Measurements from ENCODE around the gene PTPN13.
"Not testable (repeated sequence)": the region's sequence is repeated elsewhere in the genome, so short reads cannot be mapped to it uniquely, and the experiment has no call there.

The PTPN13 gene

DNA sequence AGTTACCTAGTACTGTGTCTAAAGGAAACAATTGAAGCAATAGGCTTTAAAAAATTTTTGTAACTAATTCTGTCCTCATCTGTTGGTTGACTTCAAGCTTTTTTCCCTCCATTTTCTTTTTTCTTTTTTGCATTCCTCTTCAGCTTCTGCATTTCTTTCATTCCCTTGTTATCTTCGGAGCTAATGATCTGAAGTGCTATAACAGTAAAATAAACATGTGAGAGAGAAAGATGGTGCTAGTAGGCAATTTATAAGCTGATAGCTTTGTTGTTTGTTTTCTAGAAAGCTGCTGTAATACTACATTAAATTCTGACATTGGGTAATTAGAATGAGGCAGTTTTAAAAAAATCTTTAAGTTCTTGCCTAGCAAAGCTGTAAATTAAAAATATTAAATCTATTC, 37.1 kb downstream of the PTPN13 start:
- in situ Hi-C loops (cut with HindIII; ENCODE audit: low sequenced_read_pairs): no loop called here

DNA sequence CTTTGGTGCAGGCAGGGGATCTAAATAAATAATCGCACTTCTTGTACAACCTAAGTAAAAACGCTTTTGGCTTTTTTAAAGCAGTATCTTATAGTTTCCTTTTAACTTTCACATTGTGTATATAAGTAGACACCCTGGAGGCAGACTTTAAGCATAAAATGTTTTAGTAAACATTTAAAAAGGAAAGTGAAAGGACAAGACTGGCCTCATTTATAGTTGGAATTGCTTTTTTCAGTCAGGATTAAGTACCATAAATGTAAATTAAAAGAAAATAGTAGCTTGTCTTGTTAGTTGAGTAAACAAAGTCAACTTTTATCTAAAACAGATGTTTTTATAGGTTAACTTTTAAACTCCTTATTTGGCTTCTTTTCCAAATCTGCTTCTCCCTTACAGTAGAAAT, 39.7 kb downstream of the PTPN13 start:
- in situ Hi-C loops (cut with HindIII; ENCODE audit: low sequenced_read_pairs): no loop called here

DNA sequence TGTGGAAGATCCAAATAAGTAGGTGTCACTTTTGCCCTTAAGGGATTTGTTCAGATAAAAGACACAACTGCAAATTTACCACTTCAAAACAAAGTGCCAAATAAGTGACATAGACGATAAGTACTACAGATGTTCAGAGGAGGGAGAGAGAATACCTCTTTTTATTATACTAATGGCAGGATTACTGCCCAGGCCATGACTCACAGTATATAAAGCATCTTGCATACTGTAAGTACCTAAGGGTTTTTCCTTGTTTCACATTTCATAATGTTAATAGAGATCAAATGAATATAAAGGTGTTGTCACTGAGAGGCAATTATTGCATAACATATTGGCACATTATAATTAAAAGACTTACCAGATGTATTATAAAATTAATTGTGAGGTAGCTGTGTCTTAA, 46.4 kb downstream of the PTPN13 start:
- in situ Hi-C loops (cut with HindIII; ENCODE audit: low sequenced_read_pairs): no loop called here

DNA sequence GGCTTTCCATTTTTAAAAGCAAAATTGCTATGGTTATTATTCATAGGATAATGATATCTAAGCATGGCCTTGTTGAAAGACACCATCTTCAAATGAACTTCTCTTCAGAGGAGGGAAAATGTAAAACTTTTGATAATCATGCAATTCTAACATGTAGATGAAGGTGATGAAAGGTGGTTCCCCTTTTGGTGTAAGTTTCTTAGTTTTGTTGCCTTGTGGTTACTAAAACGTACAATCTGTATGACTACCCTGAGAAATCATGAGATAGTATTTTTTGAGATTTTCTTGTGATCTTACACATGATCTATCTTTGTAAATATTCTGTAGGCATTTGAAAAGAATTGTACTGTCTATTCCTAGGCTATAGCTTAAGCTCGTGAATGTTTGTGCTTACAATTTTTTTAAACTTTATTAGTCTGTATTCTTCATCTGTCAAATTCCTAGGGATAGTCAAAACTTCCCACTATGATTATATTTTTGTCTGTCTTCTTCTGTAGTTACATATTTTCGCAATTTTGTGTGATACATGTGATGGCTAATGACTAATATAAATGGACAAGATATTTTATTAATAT, 47.5 kb downstream of the PTPN13 start:
- in situ Hi-C loops (cut with HindIII; ENCODE audit: low sequenced_read_pairs): no loop called here

DNA sequence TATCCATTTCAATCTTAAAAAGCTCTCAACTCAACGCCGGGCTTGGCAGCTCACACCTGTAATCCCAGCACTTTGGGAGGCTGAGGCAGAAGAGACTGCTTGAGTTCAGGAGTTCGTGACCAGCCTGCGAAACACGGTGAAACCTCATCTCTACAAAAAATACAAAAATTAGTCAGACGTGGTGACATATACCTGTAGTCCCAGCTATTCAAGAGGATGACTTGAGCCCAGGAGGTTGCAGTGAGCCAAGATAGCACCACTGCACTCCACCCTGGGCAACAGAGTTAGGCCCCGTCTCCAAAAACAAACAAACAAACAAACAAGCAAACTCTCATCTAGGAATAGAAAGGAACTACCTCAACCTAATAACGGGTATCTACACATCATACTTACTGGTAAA, 50.8 kb downstream of the PTPN13 start:
- in situ Hi-C loops (cut with HindIII; ENCODE audit: low sequenced_read_pairs): no loop called here

DNA sequence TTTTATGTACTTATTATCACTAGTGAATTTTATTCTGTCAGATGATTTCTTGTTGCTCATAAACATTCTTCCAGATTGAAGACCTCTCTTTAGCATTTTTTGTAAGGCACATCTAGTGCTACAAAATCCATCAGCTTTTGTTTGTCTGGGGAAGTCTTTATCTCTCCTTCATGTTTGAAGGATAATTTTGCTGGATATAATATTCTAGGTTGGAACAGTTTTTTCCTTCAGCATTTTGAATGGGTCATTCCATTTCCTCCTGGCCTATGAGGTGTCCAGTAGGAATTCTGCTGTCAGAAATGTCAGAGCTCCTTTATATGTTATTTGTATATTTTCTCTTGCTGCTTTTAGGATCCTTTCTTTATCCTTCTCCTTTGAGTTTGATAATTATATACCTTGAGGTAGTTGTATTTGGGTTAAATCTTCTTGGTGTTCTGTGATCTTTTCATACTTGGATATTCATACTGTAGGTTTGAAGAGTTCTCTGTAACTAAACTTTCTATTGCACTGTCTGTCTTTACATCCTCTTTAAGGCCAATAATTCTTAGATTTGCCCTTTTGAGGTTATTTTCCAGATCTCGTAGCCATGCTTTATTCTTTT, 58.3 kb downstream of the PTPN13 start:
- in situ Hi-C loops (cut with HindIII; ENCODE audit: low sequenced_read_pairs): no loop called here

DNA sequence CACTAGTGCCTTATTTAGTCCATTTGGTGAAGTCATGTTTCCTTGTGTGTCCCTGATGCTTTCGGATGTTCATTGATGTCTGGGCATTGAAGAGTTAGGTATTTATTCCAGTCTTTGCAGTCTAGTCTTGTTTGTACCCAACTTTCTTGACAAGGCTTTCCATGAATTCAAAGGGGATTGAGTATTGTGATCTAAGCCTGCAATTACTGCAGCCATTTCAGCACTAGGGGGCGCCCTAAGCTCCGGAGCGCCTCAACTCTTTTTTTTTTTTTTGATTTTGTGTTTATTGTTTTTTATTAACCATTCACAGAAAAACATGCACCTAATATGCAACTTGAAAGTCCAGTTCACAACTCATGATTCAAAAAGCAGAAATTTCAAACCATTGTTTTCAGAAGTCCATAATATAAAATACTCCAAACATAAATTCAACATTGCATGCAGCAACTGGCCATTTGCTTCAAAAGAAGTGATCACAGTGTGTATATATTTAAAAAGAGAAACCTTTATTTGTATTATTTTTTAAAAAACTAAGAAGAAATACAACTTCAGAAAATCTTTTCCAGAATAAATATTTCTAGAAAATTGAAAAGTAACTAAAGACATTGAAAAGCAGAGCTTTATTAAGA, 59.2 kb downstream of the PTPN13 start:
- in situ Hi-C loops (cut with HindIII; ENCODE audit: low sequenced_read_pairs): no loop called here

DNA sequence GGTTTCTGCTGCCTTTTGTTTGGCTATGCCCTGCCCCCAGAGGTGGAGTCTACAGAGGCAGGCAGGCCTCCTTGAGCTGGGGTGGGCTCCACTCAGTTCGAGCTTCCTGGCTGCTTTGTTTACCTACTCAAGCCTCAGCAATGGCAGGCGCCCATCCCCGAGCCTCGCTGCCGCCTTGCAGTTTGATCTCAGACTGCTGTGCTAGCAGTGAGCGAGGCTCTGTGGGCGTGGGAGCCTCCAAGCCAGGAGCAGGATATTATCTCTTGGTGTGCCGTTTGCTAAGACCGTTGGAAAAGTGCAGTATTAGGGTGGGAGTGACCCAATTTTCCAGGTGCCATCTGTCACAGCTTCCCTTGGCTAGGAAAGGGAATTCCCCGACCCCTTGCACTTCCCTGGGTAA, 62.7 kb downstream of the PTPN13 start:
- in situ Hi-C loops (cut with HindIII; ENCODE audit: low sequenced_read_pairs): not testable (repeated sequence)

DNA sequence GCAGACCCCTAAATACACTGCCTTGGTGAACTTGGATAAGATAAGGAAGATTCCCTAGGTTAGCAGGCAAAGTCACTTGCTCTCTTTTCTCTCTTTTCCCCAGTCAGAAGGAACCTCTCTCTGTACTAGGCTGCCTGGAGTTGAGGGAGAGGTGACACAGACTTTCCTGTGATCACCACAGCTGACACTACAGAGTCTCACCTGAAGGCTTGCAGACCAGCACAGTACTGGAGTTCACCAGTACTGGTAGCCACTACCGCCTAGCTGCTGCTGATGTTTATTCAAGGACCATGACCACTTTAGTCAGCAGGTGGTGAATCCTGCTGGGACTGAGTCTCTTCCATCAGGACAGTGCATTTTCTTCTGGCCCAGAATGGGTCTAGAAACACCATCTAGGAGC, 63.3 kb downstream of the PTPN13 start:
- in situ Hi-C loops (cut with HindIII; ENCODE audit: low sequenced_read_pairs): no loop called here

DNA sequence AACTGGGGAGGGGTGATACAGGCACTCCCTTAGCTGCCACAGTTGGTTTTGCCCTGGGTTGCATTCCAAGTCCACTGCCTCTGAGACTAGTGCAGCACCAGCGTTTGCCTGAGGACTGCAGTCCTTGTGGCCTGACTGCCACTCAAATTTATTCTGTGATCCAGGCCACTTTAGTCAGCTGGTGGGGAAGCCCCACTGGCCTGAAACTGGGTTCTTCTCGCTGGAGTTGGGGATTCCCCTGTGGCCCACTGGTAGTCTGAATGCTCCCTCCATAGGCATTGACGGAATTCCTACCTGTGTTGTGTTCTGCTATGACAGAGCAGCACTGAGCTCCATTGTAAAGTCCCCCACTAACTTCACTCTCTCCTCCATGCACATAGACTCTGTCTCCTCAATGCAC, 63.8 kb downstream of the PTPN13 start:
- in situ Hi-C loops (cut with HindIII; ENCODE audit: low sequenced_read_pairs): no loop called here

DNA sequence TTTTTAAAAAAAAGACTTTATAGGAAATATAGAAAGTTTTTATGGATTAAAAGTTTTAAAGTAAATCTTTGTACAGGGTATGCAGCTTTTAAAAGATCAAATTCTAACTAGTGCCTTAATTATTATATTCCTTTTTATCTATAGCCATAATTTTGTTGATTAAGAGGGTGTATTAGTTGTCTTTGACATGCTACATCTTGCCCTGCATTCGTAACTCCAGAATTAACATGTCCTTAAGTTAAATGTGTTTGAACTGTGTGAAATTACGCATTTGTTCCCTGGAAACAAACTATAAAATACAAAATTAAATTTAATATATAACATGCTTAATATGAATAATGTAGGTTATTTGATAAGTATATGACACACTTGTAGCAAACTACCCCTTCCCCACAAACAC, 66.3 kb downstream of the PTPN13 start:
- in situ Hi-C loops (cut with HindIII; ENCODE audit: low sequenced_read_pairs): no loop called here

DNA sequence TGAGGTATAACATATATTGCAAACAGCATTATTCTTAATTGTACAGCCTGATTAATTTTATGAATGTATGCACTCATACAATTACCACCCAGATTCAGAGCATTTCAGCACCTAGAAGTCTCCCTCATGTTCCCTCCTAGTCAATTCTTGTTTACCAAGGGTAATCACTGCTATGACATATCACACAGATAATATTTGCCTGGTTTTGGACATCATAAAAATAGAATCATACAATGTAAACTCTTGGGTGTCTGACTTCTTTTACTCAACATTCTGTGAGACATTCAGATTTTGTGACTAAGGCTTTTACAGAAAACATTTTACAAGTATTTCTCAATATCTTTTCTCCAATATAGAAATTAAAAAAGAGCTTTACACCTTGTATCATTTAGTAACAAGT, 66.9 kb downstream of the PTPN13 start:
- in situ Hi-C loops (cut with HindIII; ENCODE audit: low sequenced_read_pairs): no loop called here

DNA sequence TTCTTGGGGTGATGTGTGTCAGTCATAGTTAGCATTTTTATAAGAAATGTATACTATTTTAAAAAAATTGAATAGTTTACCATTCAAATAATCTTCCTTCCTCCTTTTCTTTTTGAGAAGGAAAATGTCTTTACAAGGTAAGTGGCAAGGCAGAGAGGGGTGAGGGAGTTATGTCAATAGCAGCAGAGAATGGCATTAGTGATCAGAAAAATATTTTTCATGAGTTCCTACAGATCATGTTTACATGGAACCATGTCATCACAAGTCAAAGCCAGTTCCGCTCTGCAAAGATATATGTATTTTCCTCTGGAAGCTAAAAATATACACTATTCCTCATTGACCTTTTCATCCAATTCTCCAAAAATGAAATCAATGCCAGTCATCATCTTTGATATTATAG, 67.3 kb downstream of the PTPN13 start:
- in situ Hi-C loops (cut with HindIII; ENCODE audit: low sequenced_read_pairs): no loop called here

DNA sequence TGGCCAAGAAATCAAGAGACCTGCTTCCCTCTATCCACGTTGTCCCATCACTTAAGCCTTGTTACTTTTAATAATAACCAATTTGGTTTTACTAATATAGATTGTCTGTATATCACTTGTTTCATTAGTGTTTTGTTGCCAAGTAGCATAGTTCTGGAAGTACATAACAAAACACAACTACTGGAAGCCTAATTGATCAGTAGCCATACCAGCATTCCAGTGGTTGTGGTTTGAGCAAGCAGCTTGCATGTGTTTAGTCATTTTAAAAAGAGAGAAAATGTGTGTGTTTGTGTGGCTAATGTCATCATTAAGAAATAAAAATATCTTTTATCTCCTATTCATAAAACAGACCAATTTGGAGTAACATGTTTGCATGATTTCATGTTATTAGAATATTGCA, 70.8 kb downstream of the PTPN13 start:
- in situ Hi-C loops (cut with HindIII; ENCODE audit: low sequenced_read_pairs): no loop called here

DNA sequence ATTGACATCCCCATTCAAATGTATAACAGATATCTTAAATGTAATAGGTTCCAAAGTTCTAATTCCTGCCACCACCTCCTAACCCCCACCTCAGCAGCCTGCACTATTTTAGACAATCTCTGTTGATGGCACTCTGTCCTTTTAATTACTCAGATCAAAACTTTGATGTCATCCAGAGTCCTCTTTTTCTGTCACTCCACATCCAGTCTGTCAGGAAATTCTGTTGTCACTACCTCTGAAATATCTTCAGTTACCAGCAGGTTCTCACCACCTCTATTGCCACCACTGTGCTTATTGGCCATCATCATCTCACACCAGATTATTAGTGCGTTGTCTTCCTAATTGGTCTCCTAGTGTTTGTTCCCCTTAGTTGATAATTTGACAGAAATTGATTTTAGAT, 76.2 kb downstream of the PTPN13 start:
- in situ Hi-C loops (cut with HindIII; ENCODE audit: low sequenced_read_pairs): no loop called here

DNA sequence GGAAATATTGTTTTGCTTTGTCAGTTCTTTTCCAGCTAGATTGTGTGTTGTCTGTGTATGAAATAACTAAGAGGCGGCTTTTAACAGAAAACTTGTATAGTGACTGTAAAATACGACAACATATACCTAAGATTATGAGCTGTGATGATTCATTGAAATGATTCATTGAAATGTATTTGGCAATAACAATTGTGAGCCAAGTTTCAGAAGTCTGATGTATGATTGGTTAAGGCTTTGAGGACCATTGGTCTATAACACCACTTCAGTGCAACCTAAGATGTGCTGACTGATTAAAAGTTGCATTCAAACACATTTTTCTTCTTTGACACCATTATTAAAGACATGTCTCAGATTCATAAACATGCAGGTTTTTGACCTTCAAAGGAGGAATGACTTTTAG, 76.6 kb downstream of the PTPN13 start:
- in situ Hi-C loops (cut with HindIII; ENCODE audit: low sequenced_read_pairs): no loop called here

DNA sequence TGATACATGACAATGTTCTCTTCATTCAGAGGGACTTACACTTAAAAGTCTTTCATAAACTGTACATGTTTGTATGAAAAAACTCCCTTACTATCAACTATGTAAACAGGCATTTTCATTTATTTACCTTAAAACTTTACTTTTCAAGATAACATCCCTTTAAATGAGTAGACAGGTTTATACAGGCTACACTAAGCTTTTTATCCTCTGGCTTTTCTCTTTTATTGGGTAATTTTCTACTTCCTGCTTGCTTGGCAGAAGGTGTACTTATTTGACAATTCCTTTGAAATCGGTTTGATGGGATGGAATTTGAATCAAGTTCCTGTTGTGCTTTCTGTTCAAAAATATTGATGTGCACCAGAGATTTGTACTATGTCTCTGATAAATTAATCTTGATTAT, 81.4 kb downstream of the PTPN13 start:
- in situ Hi-C loops (cut with HindIII; ENCODE audit: low sequenced_read_pairs): no loop called here

DNA sequence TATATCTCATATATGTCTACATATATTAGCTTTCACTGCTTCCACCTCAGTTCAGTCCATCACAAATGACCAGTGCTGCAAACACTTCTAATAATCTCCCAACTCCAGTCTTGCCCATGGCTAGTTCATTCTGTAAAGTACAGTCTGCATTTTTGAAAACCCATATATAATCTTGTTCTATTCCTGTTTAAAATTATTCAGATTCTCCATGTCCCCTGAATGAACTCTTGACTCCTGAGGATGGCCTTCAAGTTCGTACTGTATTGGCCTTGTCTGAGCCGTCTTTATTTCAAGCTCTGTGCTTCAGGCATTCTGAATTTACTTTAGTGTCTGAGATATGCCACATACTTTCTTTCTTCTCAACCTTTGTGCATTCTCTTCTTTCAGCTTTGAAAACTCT, 84.7 kb downstream of the PTPN13 start:
- in situ Hi-C loops (cut with HindIII; ENCODE audit: low sequenced_read_pairs): no loop called here

DNA sequence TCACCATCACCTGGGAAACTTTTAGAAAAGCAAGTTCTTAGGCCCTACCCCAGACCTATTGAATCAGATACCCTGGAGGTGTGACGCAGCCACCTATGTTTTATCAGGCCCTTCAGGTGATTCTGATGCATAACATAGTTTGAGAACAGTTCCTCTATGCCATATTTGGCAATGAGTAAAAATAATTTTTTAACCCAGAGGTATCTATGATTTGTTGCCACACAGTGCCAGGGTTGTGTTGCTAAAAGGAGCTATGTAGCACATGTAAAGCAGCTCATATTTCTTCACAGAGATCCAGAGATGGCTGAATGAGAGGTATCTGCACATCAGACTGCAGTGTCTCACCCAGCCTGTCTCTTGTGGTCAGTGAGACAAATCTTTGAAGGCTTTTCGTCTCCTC, 85.3 kb downstream of the PTPN13 start:
- in situ Hi-C loops (cut with HindIII; ENCODE audit: low sequenced_read_pairs): no loop called here

DNA sequence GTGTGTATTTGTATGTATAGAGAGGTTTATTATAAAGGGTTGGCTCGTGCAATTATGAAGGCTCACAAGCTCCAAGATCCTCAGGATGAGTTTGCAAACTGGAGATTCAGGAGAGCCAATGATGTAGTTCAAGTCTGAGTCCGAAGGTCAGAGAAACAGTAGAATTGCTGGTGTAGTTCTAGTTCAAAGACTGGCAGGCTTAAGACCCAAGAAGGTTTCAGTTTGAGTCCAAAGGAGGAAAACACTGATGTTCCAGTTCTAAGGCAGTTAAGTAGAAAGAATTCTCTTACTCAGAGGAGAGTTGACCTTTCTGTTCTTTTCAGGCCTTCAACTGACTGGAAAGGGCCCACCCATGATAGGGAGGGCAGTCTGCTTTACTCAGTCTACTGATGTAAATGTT, 89.1 kb downstream of the PTPN13 start:
- in situ Hi-C loops (cut with HindIII; ENCODE audit: low sequenced_read_pairs): no loop called here

DNA sequence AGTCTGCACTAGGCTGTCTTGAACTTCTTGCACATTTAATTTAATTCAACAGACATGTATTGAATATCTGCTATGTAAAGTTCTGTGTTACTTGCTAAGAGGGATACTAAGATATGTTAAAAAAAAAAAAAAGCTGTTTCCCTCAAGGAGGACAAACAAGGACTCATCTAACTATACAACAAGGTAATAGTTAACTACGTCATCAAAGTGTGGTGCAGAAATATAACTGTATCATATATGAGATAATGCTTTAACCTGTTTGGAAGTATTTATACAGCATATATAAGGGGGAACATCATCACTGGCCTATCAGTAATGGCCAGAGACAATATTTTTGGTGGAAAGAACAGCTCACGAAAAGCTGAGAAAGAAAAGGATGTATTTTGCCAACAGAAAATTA, 89.9 kb downstream of the PTPN13 start:
- in situ Hi-C loops (cut with HindIII; ENCODE audit: low sequenced_read_pairs): no loop called here

DNA sequence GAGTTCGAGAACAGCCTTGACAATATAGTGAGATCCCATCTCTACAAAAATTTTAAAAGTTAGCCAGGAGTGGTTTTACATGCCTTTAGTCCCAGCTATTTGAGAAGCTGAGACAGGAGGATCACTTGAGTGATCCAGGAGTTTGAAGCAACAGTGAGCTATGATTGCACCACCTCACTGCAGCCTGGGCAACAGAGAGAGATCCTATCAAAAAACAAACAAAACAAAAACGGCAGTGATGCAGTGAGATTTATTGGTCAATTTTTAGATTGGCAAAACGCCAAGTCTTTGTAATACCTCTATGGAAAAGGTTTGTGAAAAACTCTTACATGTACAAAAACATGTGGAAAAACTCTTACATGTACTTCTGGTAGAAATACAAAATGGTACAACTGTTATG, 91.3 kb downstream of the PTPN13 start:
- in situ Hi-C loops (cut with HindIII; ENCODE audit: low sequenced_read_pairs): no loop called here

DNA sequence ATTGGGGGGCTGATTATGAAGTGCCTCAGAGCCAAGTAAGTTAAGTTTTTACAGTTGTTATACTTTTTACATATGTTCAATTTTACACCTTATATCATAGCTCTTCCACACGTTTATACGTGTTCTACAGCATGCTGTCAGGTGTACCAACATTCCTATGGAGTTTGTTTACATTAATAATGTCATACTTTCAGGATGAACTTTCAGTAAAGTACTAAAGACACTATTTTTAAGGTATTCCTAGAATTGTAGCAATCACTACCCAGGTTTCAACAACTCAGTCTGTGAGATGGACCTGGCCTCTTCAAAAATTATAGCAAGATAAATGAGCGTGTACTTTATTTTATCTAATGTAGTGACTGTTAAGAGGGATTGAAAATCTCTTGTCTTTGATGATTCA, 92.6 kb downstream of the PTPN13 start:
- in situ Hi-C loops (cut with HindIII; ENCODE audit: low sequenced_read_pairs): no loop called here

Data from endothelial cell of hepatic sinusoid (primary cell).